Posterior vena cava (tissue), 2 donors: ENCODE data around the gene SLC16A10. TPM values are rescaled to one million over a fixed set of nuclear protein-coding genes. Genes with fewer than 3 reads are reported as not detected.
"Not testable (repeated sequence)": the region's sequence is repeated elsewhere in the genome, so short reads cannot be mapped to it uniquely, and the experiment has no call there.

Experiments
- DNase-seq: peaks from one replicate; pipeline ENCODE4 v3.0.0-alpha.2; 2020; ENCODE audit warnings: low spot score
- intact Hi-C, 2 donors: fragments of 100-400 bp; cut with DNase I; formaldehyde crosslinking; loops; one replicate each; pipeline versions ENCODE4 v1.14.1 to v1.14.2; 2022 to 2023
- long read RNA-seq, 2 donors: library from polyadenylated mRNA; unstranded; transcript quantifications; one replicate each; pipeline ENCODE4 v2.0.0, GENCODE V29; 2020 to 2021
- total RNA-seq, 2 donors: library from RNA; stranded (reverse); fragmentation: NEBNext Ultra II Directional; extraction: Animal tissue kit (Norgen Biotek cat#: 25700); gene quantifications; one replicate each; pipeline ENCODE4 v1.2.1, GENCODE V29; 2021
- donor health status: DM: yes; HTN: yes; CAD: no.
- donor health status: DM: yes; HTN: yes; CAD: no.

The SLC16A10 gene
- 1 to 10 TPM; 5.8 to 7.6 TPM for total RNA-seq
- long read RNA-seq, donor 1, partial matches to known transcripts, result 0 of 2 reads
- long read RNA-seq, donor 1, other reads (novel, unspliced or antisense), result 2 of 2 reads
- long read RNA-seq, donor 2, partial matches to known transcripts, result 0 of 1 reads
- long read RNA-seq, donor 2, other reads (novel, unspliced or antisense), result 1 of 1 reads

- DNase-seq, result peak; percentile 87
- intact Hi-C loops, result loop anchor here in 1 of 2 donors (5.0 kb wide), 1 partner anchor 660 kb away; no protein-coding TSS in a partner anchor
Measured at GRCh38 chr6:111087106-111087835, at the start of gene SLC16A10. SLC16A10 (plus strand) TSS chr6:111087503; CDS start chr6:111087753, 250 bp downstream.

GRCh38 chr6:111038534-111039252 is 48.6 kb upstream of the SLC16A10 start:
- no peak for DNase-seq

GRCh38 chr6:111041917-111042316 is 45.4 kb upstream of the SLC16A10 start:
- intact Hi-C loops, result no loop called here
- DNase-seq, result no peak

More at GRCh38 chr6:111038534-111039252, 48.6 kb upstream of the SLC16A10 start:
- intact Hi-C loops, result no loop called here

GRCh38 chr6:111047244-111047643 is 40.1 kb upstream of the SLC16A10 start:
- intact Hi-C loops, result no loop called here
- DNase-seq, result no peak

- DNase-seq, result no peak
- intact Hi-C loops, result no loop called here
Measured at GRCh38 chr6:111050261-111051023, 36.9 kb upstream of the SLC16A10 start.

- no peak for DNase-seq
- intact Hi-C loops, result no loop called here
Measured at GRCh38 chr6:111052171-111052570, 35.1 kb upstream of the SLC16A10 start.

- DNase-seq, result no peak
- intact Hi-C loops, result no loop called here
Measured at GRCh38 chr6:111057074-111057752, 30.1 kb upstream of the SLC16A10 start.

GRCh38 chr6:111061508-111061907 is 25.8 kb upstream of the SLC16A10 start:
- no peak for DNase-seq
- intact Hi-C loops, result no loop called here

- DNase-seq, intact Hi-C loops: not testable (repeated sequence)
Measured at GRCh38 chr6:111061985-111062384, 25.3 kb upstream of the SLC16A10 start.

- DNase-seq, intact Hi-C loops: not testable (repeated sequence)
Measured at GRCh38 chr6:111062860-111063259, 24.4 kb upstream of the SLC16A10 start.

- intact Hi-C loops, result no loop called here
Measured at GRCh38 chr6:111068109-111068865, 19.0 kb upstream of the SLC16A10 start.

GRCh38 chr6:111068866-111069234 is 18.5 kb upstream of the SLC16A10 start:
- intact Hi-C loops, result no loop called here
- DNase-seq, result no peak

More at GRCh38 chr6:111068109-111068865, 19.0 kb upstream of the SLC16A10 start:
- DNase-seq, result no peak

GRCh38 chr6:111069382-111070104 is 17.8 kb upstream of the SLC16A10 start:
- DNase-seq, result no peak
- intact Hi-C loops, result no loop called here

GRCh38 chr6:111070105-111071005 is 16.9 kb upstream of the SLC16A10 start:
- DNase-seq, result no peak
- intact Hi-C loops, result no loop called here

- intact Hi-C loops, result no loop called here
- no peak for DNase-seq
Measured at GRCh38 chr6:111072801-111073360, 14.4 kb upstream of the SLC16A10 start.

GRCh38 chr6:111074311-111074710 is 13.0 kb upstream of the SLC16A10 start:
- intact Hi-C loops, result no loop called here
- DNase-seq, result no peak
